Karpas-422 (cell line): ENCODE results near the gene VAMP4. TPM values are rescaled to one million over a fixed set of nuclear protein-coding genes. Genes with fewer than 3 reads are reported as not detected.

Experiments used
- DNase-seq: peaks from one replicate; pipeline ENCODE4 v3.0.0-alpha.2; 2015
- H2AFZ ChIP-seq: fragments of 200-600 bp; sonication (generic); 2 replicates; pipeline ENCODE4 v1.6.1; 2014; ENCODE audit warnings: antibody characterized with exemption, low read length, mixed read lengths
- H3K27ac ChIP-seq: fragments of 200-600 bp; sonication (generic); 2 replicates; pipeline ENCODE4 v1.5.1; 2014; ENCODE audit warnings: mild to moderate bottlenecking, low read length, moderate library complexity
- H3K27me3 ChIP-seq: fragments of 200-600 bp; sonication (generic); 2 replicates; pipeline ENCODE4 v1.6.1; 2014; ENCODE audit warnings: low read length, mixed read lengths
- H3K36me3 ChIP-seq: fragments of 200-600 bp; sonication (generic); 2 replicates; pipeline ENCODE4 v1.6.1; 2014; ENCODE audit warnings: low read length, mixed read lengths; ENCODE audit not compliant: insufficient read depth
- H3K4me1 ChIP-seq: fragments of 200-600 bp; sonication (generic); 2 replicates; pipeline ENCODE4 v1.6.1; 2014; ENCODE audit warnings: mild to moderate bottlenecking, low read length, mixed read lengths
- H3K4me2 ChIP-seq: fragments of 200-600 bp; sonication (generic); 2 replicates; pipeline ENCODE4 v1.6.1; 2014; ENCODE audit warnings: low read length, low read depth, mild to moderate bottlenecking; ENCODE audit not compliant: poor library complexity, severe bottlenecking
- H3K4me3 ChIP-seq: fragments of 200-600 bp; sonication (generic); 2 replicates; pipeline ENCODE4 v1.5.1; 2014; ENCODE audit warnings: mild to moderate bottlenecking, antibody characterized with exemption, low read length, mixed read lengths
- H3K79me2 ChIP-seq: fragments of 200-600 bp; sonication (generic); 2 replicates; pipeline ENCODE4 v1.6.1; 2014; ENCODE audit warnings: mild to moderate bottlenecking, low read length, mixed read lengths
- H3K9ac ChIP-seq: fragments of 200-600 bp; sonication (generic); 2 replicates; pipeline ENCODE4 v1.6.0; 2014; ENCODE audit warnings: low read length
- H3K9me2 ChIP-seq: fragments of 200-600 bp; sonication (generic), shearing (Covaris generic); replicated peaks from 2 replicates; pipeline ENCODE4 v1.6.0; 2014; ENCODE audit warnings: mild to moderate bottlenecking, low read length, moderate library complexity; ENCODE audit not compliant: insufficient read depth
- H3K9me3 ChIP-seq: fragments of 300-700, 200-600 bp; sonication (generic); 2 replicates; pipeline ENCODE4 v1.6.1; 2014; ENCODE audit warnings: low read length, mixed read lengths
- H4K20me1 ChIP-seq: fragments of 200-600 bp; sonication (generic); 2 replicates; pipeline ENCODE4 v1.6.1; 2014; ENCODE audit warnings: mild to moderate bottlenecking, antibody characterized with exemption, low read length, low read depth; ENCODE audit not compliant: insufficient read depth
- total RNA-seq: library from RNA; depleted of rRNA; stranded (reverse); fragments of >200 nt; shearing (Covaris generic); gene quantifications from 2 replicates; pipeline ENCODE4 v1.2.3, GENCODE V29; 2014; ENCODE audit warnings: low replicate concordance

The VAMP4 gene
- total RNA-seq, 1 experiment from 2014 or later, result 9.0 TPM

DNA sequence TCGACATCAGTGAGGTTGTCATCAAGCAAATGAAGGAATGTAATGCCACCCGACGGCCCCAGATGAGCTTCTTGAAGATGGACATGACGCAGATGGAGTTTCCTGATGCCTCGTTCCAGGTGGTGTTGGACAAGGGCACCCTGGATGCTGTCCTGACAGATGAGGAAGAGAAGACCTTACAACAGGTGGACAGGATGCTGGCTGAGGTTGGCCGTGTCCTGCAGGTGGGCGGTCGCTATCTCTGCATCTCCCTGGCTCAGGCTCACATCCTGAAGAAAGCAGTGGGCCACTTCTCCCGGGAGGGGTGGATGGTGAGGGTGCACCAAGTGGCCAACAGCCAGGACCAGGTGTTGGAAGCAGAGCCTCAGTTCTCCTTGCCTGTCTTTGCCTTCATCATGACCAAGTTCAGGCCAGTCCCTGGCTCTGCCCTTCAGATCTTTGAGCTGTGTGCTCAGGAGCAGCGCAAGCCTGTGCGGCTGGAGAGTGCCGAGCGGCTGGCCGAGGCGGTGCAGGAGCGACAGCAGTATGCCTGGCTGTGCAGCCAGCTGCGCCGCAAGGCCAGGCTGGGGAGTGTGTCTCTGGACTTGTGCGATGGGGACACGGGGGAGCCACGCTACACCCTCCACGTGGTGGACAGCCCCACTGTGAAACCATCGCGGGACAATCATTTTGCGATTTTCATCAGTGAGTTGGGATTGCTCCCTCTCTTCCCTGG, 42.1 kb upstream of the VAMP4 start:
- Histone ChIP-seq H3K27me3 (no peaks in the 10 kb centered on the region), H3K36me3 (peaks cover 46% of the 10 kb centered on the region), H2AFZ (no peak overlapping the region), H3K27ac (no peak overlapping the region), H4K20me1 (0 out of 2 replicates have a peak, but pooled peaks cover 6% of the 10 kb centered on the region), H3K9ac (no peak overlapping the region), H3K9me3 (no peaks in the 10 kb centered on the region), H3K9me2 (no peaks in the 10 kb centered on the region), H3K79me2 (peaks cover 67% of the 10 kb centered on the region), H3K4me3 (no peak overlapping the region), H3K4me2 (no peak overlapping the region), H3K4me1 (peaks cover 34% of the 10 kb centered on the region)
- DNase-seq, result no peak

GRCh38 chr1:171781176-171781875, 39.5 kb upstream of the VAMP4 start, which contains the start of gene METTL13:
Gene METTL13, plus strand, starts transcription at chr1:171781660. Its CDS starts 308 bp downstream, at chr1:171781968.
- H3K4me2 ChIP-seq, result peak within 1 kb of the TSS; percentile 80
- peaks cover 49% of the 10 kb centered on the region for H3K79me2 ChIP-seq
- H3K27ac ChIP-seq, result peak within 1 kb of the TSS; percentile 86
- H3K36me3 ChIP-seq, result peaks cover 22% of the 10 kb centered on the region
- H3K4me1 ChIP-seq, result peaks cover 34% of the 10 kb centered on the region
- 0 out of 2 replicates have a peak, but pooled peaks cover 6% of the 10 kb centered on the region for H4K20me1 ChIP-seq
- H3K27me3 ChIP-seq, result no peaks in the 10 kb centered on the region
- no peaks in the 10 kb centered on the region for H3K9me3 ChIP-seq
- H3K9me2 ChIP-seq, result no peaks in the 10 kb centered on the region
- peak within 1 kb of the TSS; percentile 87 for H3K9ac ChIP-seq
- H3K4me3 ChIP-seq, result peak within 1 kb of the TSS; percentile 95
- H2AFZ ChIP-seq, result peak within 1 kb of the TSS; percentile 54; the same call in 1 of the 2 replicates
- peak; percentile 99 for DNase-seq

- Histone ChIP-seq H3K9ac (peak overlapping the region; percentile 67), H3K9me3 (no peaks in the 10 kb centered on the region), H3K4me2 (peak overlapping the region; percentile 80), H3K79me2 (peaks cover 42% of the 10 kb centered on the region), H4K20me1 (0 out of 2 replicates have a peak, but pooled peaks cover under 1% of the 10 kb centered on the region), H3K27me3 (no peaks in the 10 kb centered on the region), H2AFZ (peak overlapping the region; percentile 54; the same call in 1 of the 2 replicates), H3K4me1 (peaks cover 34% of the 10 kb centered on the region), H3K27ac (peak overlapping the region; percentile 86), H3K9me2 (no peaks in the 10 kb centered on the region), H3K36me3 (peaks cover 16% of the 10 kb centered on the region), H3K4me3 (peak overlapping the region; percentile 63)
- no peak for DNase-seq
Measured at GRCh38 chr1:171780583-171781175, 38.8 kb upstream of the VAMP4 start.

DNA sequence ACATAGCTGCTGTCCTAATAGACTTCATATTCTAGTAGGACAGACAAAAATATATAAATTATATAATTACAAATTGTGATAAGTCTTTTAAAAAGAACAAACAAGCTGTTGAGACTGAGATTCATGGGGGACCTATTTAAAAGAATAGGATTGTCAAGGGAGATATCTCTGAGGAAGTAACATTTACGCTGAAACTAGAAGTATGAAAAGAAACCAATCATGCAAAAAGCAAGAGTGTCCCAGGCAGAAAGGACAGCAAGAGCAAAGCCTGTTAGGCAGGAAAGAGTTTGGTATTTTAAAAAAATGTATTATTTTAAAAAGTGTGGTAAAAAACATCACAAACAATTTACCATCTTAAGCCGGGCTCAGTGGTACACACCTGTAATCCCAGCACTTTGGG, 30.4 kb upstream of the VAMP4 start:
- Histone ChIP-seq H2AFZ (no peak overlapping the region), H3K9me2 (no peaks in the 10 kb centered on the region), H3K9me3 (no peaks in the 10 kb centered on the region), H3K4me2 (no peak overlapping the region), H3K4me3 (no peak overlapping the region), H3K4me1 (peaks cover 4% of the 10 kb centered on the region; the same call in 1 of the 2 replicates), H4K20me1 (no peaks in the 10 kb centered on the region), H3K27me3 (no peaks in the 10 kb centered on the region), H3K27ac (no peak overlapping the region), H3K79me2 (no peaks in the 10 kb centered on the region), H3K36me3 (no peaks in the 10 kb centered on the region), H3K9ac (no peak overlapping the region)
- no peak for DNase-seq

GRCh38 chr1:171769754-171770153, 27.9 kb upstream of the VAMP4 start:
- Histone ChIP-seq H2AFZ (no peak overlapping the region), H3K36me3 (no peaks in the 10 kb centered on the region), H3K9me3 (no peaks in the 10 kb centered on the region), H3K4me3 (no peak overlapping the region), H3K4me1 (peaks cover 4% of the 10 kb centered on the region; the same call in 1 of the 2 replicates), H4K20me1 (no peaks in the 10 kb centered on the region), H3K79me2 (no peaks in the 10 kb centered on the region), H3K9me2 (no peaks in the 10 kb centered on the region), H3K9ac (no peak overlapping the region), H3K4me2 (no peak overlapping the region), H3K27me3 (no peaks in the 10 kb centered on the region), H3K27ac (no peak overlapping the region)
- DNase-seq, result no peak

GRCh38 chr1:171769171-171769570, 27.3 kb upstream of the VAMP4 start:
- Histone ChIP-seq H3K9ac (no peak overlapping the region), H2AFZ (no peak overlapping the region), H3K4me1 (peaks cover 4% of the 10 kb centered on the region; the same call in 1 of the 2 replicates), H3K27ac (no peak overlapping the region), H3K4me2 (no peak overlapping the region), H3K36me3 (no peaks in the 10 kb centered on the region), H3K79me2 (no peaks in the 10 kb centered on the region), H3K27me3 (no peaks in the 10 kb centered on the region), H3K9me2 (no peaks in the 10 kb centered on the region), H4K20me1 (no peaks in the 10 kb centered on the region), H3K4me3 (no peak overlapping the region), H3K9me3 (no peaks in the 10 kb centered on the region)
- DNase-seq, result no peak

- H3K4me1 ChIP-seq, result no peaks in the 10 kb centered on the region
- no peak overlapping the region for H2AFZ ChIP-seq
- H3K79me2 ChIP-seq, result no peaks in the 10 kb centered on the region
Measured at GRCh38 chr1:171763764-171764163, 21.9 kb upstream of the VAMP4 start.

GRCh38 chr1:171762143-171762563, 20.3 kb upstream of the VAMP4 start:
- H3K9ac ChIP-seq, result no peak overlapping the region
- H3K27ac ChIP-seq, result no peak overlapping the region
- DNase-seq, result no peak
- no peak overlapping the region for H3K4me3 ChIP-seq
- no peak overlapping the region for H2AFZ ChIP-seq
- H3K79me2 ChIP-seq, result no peaks in the 10 kb centered on the region
- H3K4me1 ChIP-seq, result no peaks in the 10 kb centered on the region
- no peak overlapping the region for H3K4me2 ChIP-seq
- H3K9me3 ChIP-seq, result no peaks in the 10 kb centered on the region
- H3K27me3 ChIP-seq, result no peaks in the 10 kb centered on the region
- H3K9me2 ChIP-seq, result no peaks in the 10 kb centered on the region
- H3K36me3 ChIP-seq, result no peaks in the 10 kb centered on the region
- no peaks in the 10 kb centered on the region for H4K20me1 ChIP-seq

More at GRCh38 chr1:171763764-171764163, 21.9 kb upstream of the VAMP4 start:
- no peak overlapping the region for H3K9ac ChIP-seq
- H3K4me2 ChIP-seq, result no peak overlapping the region
- H3K4me3 ChIP-seq, result no peak overlapping the region
- no peaks in the 10 kb centered on the region for H3K36me3 ChIP-seq
- H3K27ac ChIP-seq, result no peak overlapping the region
- no peaks in the 10 kb centered on the region for H4K20me1 ChIP-seq
- H3K27me3 ChIP-seq, result no peaks in the 10 kb centered on the region
- no peaks in the 10 kb centered on the region for H3K9me3 ChIP-seq
- DNase-seq, result no peak
- no peaks in the 10 kb centered on the region for H3K9me2 ChIP-seq
